ENCODE data around the gene ERAP2.
"Not testable (repeated sequence)": the region's sequence is repeated elsewhere in the genome, so short reads cannot be mapped to it uniquely, and the experiment has no call there.

The ERAP2 gene

GRCh38 chr5:96863949-96864584, 12.2 kb upstream of the ERAP2 start:
- DNase-seq (ENCODE audit: low read depth, low spot score): no peak

- DNase-seq (ENCODE audit: low read depth, low spot score): no peak
Observed at GRCh38 chr5:96864922-96865530, 11.3 kb upstream of the ERAP2 start.

- no peak for DNase-seq (ENCODE audit: low read depth, low spot score)
Observed at GRCh38 chr5:96868603-96869371, 7.5 kb upstream of the ERAP2 start.

DNA sequence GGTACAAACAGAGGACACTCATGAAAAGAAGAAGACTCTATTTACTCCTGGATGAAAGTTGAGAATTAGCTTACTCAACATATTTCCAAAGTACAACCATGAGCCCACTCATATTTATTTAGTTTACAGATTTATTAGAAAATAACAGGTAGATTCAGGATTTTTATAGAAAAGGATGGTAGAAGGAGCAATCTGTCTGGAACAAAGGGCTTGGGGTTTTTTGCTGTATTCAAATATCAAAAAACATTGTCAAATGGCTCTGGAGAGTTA, 7.0 kb upstream of the ERAP2 start:
- no peak for DNase-seq (ENCODE audit: low read depth, low spot score)

DNA sequence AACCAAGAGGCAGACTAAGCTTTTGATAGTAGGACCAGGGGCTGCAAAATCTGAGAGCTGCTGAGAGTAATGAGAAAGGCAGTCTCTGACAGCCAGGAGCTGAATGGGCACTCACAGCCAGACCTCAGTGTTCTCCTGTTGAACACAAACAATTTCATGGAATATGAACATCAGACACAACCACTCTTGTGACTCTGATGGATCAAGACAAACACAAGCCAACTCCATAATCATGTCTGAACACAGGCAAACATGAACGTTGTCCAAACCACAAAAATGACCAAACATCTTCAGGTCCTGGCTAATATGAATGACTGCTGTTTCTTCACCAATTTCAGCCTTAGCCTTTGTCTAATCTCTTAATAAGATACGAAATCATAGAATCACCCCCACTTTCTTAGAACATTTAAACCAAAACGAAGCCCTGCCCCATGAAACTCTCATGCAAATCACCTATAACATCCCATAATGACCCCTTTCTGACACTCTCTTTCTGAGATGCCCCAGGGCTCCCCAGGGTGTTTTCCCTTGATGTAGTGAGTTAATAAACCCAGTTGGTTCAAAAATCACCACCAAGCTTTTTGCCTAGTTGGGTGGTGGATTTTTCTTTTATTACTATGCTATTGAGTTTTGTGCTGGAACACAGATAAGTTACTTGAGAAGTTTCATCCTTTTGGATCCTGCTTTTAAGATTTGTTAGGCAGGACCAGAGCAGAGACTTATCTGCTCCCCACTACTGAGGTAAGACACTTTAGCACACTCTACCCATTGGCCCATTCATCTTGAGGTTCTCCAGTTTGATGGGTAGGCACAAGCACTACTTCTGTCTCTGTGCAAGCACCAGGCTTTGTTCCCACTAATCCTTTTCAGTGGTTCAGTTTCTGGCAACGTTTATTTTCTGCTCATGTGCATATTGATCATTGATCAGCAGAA, 5.9 kb upstream of the ERAP2 start:
- DNase-seq (ENCODE audit: low read depth, low spot score): no peak

GRCh38 chr5:96871027-96871399, 5.3 kb upstream of the ERAP2 start:
- no peak for DNase-seq (ENCODE audit: low read depth, low spot score)

DNA sequence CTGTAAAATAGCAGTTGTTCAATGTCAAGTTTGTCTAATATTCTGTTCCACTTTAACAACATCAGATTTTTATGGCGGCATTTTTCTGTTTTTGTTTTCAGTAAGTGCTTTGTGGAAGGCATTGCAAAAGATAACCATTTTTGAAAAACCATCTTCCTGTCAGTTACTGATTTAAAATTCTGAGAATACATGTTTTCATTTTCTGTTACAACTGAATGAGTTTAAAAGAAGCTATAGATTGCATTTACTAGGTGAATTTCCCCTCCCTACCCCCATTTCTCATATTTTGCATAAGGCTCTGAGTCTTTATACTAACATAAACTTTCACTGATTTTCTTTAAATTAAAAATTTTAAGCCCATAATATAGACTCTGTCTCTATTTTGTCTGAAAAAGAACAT, 4.6 kb upstream of the ERAP2 start:
- no peak for DNase-seq (ENCODE audit: low read depth, low spot score)

- no peak for DNase-seq (ENCODE audit: low read depth, low spot score)
Observed at GRCh38 chr5:96873449-96873848, 2.9 kb upstream of the ERAP2 start.

DNA sequence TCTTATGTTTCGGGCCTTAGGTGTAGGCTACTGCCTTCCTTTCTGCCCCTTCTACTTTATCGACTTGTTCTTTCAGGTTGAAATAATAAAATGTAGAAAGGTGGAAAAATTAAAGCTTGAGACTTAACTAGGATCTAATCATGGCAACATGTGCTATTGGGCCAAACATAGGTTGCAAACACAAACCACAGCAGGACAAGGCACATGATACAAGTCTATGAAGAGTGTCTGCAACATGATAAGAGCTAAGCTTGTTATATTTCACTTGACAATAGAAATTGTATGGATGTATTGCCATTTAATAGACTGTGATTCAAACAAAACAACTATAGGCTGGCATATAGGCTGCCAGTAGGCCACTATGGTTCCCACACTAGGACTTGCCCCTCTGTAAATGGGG, 1.7 kb upstream of the ERAP2 start:
- DNase-seq (ENCODE audit: low read depth, low spot score): no peak

DNA sequence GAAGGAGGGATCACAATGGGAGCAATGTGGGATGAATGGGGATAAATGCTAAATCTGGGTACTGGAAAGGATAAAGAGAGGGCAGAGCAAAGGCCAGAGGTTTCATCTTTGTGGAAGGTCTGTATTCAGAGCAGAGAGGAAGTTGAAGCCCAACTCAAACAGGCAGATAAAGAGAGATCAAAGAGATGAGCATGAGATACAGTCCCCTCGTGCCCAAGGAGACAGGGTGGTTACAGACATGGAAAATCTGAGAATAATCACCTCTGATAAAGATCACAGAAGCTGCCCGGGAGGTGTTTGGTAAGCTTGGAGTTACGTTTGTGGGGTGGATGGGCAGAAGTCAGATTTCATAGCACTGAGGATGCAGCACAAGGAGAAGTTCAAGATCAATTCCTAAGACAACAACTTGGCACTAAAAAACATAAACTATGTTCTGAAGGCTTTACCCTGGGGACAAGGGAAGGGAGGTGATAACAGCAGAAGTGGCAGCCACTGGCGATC, 459 bp upstream of the ERAP2 start:
- DNase-seq (ENCODE audit: low read depth, low spot score): no peak

DNA sequence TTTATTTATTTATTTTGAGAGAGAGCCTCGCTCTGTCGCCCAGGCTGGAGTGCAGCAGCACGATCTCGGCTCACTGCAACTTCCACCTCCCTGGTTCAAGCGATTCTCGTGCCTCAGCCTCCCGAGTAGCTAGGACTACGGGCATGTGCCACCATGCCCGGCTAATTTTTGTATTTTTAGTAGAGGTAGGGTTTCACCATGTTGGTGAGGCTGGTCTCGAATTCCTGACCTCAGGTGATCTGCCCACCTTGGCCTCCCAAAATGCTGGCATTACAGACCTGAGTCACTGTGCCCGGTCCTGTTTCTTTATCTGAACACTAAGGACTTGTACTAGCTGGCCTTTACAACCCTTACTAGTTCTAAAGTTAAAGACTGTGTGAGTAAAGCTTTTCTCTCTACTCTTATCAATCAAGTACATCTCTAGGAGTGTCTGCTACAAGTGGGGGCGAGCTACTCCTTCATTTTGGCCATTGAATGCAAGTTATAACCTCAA, 723 bp downstream of the ERAP2 start:
- DNase-seq (ENCODE audit: low read depth, low spot score): not testable (repeated sequence)

GRCh38 chr5:96879665-96880064, 3.4 kb downstream of the ERAP2 start:
- no peak for DNase-seq (ENCODE audit: low read depth, low spot score)

DNA sequence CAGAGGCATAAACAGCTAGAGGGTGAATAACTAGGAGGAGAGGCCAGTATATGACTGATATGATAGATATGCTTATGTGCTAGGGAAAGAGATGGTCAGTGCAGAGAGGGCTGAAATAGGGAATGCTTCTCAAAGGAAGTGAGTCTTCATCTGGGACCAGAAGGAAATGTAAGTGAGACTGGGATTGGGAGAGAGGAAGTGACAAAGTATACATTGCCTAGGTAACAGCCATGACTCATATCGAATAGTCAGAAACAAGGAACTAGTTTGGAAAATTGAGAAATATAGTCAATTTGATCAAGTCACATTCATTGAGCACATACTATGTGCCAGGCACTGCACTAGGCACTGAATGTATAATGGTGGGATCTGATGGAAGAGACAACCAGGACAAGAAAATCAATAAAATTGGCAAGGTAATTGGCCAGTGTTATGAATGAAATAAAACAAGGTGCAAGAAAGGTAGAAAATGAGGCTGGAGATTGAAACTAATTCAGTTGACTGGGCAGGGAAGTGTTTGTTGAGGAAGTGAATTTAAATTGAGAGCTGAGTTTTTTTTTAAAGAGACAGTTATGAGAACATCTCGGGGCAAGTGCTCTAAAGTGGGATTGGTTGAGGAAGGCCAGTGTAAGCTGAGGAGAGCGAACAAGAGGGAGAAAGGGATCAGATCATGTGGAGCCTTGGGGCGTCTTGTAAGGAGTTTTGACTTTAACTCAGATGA, 4.3 kb downstream of the ERAP2 start:
- DNase-seq (ENCODE audit: low read depth, low spot score): no peak

- no peak for DNase-seq (ENCODE audit: low read depth, low spot score)
Observed at GRCh38 chr5:96881511-96882115, 5.3 kb downstream of the ERAP2 start.

DNA sequence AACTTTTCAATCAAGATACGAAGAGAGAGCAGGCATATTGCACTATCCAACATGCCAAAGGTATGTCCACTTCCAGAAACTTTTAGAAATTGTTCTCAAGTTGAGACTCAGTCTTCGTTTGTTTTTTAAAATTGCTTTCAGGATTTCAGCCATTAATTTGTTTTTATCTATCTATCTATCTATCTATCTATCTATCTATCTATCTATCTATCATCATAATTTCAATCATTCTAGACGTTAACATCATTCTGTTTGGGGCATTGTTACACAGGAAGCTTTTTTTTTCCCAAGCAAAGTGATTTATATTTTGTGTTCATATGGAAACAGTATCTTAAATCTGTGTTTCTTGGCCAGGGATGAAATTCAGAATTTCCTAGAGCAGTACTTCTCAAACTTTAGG, 7.6 kb downstream of the ERAP2 start:
- DNase-seq (ENCODE audit: low read depth, low spot score): no peak

DNA sequence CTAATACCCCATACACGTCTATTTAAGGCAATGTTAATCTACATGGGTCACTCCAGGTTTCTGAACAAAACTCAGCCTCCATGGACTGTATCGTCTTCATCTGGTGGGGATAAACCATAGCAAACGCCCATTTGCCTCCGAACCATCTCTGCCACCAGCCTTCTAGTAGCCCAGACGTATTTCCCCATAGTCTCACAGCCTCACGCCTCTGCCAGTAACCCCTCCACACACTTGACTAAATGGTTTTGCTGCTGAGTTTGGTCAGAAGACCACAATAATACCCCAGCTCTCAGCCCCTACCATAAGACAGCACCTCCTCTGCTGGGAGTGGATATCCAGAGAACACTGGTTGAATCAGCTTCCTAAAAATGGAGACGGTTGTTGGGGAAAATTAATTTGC, 8.7 kb downstream of the ERAP2 start:
- no peak for DNase-seq (ENCODE audit: low read depth, low spot score)

DNA sequence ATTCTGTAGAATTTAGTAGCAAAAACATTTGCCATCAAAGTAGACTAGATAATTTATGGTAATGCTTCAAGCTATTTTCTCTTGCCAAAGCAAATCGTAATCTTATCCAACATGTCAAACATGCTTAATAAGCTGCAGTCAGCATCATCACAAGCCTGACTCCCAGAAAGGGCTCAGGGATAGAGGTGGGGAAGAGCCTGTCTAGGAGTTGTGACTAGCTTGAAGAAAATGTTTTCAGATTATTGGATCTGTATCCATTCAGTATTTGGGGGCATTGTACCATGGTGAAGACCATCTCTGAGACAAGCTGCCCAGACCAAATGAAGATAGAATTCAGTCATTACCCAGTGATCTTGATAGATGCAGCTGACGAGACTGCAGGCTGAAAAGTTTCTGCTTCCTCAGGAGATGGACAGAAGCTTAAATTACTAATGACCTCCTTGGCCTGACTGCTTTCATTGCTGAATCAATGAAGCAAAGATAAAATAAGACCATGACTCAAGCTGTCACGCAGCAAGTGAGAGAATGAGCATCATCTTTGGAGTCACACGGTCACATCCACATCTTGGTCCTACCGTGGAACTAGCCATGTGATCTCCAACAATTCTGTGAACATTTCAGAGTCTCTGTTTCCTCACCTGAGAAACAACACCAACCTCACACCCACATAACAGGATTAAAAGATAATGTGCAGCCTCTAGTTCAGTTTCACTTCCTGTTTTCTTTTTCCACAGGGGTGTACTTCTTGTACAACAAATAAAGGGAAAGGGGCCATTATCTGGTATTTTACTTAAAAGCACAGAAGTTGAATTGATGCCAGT, 9.4 kb downstream of the ERAP2 start:
- no peak for DNase-seq (ENCODE audit: low read depth, low spot score)

DNA sequence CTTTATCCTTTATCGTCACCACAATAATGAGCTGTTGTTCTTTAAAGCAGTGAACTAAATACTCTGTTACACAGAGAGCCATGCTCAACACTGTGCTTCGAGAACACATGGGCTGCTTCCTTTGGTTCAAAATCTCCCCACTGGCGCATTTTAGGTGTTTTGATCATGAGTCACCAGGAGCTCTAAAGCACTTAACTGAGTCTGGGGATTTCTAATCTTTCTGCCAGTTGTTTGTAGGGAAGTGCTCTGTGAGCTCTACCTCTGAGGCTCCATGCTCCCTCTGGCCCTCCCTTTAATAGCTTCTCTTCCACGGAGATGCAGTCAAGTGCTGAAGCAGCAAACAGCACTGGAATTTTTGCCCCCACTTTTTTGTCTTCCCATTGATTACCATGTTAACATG, 17.0 kb downstream of the ERAP2 start:
- no peak for DNase-seq (ENCODE audit: low read depth, low spot score)

- no peak for DNase-seq (ENCODE audit: low read depth, low spot score)
Observed at GRCh38 chr5:96896276-96896675, 20.0 kb downstream of the ERAP2 start.

DNA sequence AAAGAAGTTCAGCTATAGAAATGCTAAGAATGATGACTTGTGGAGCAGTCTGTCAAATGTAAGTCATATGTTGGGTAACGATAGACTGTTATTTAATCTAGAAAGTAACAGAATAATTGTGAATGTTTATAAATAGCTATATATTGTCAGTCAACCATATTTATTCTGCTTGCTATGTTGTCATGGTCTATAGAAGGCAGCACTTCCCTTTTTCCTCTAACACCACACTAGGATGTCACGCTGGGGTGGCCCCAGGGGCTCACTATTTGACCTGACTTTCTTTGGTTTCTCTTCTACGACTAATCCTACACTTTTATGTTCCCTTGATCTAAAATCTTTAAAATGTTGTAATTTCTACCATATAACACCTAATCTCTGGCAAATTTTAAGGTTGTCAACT, 20.5 kb downstream of the ERAP2 start:
- no peak for DNase-seq (ENCODE audit: low read depth, low spot score)

Measured in activated naive CD8-positive, alpha-beta T cell treated with anti-CD3 and anti-CD28 coated beads, Interleukin-2, amount 50 U/mL, for 16 hours (primary cell).